HL-60 (cell line): ENCODE data around the gene PGAP1.

Experiments
- DNase-seq, 2 experiments: peaks; one replicate each; pipeline ENCODE4 v3.0.0-alpha.2; 2010 to 2020; ENCODE audit warnings: low read depth in 1 of 2, low spot score in 1 of 2
- H3K27ac ChIP-seq: fragments of 250-450 bp; sonication (Bioruptor Pico); replicated peaks from 2 replicates; pipeline ENCODE4 v1.5.1; 2020; ENCODE audit warnings: mild to moderate bottlenecking, moderate library complexity
- H3K27me3 ChIP-seq: fragments of 250-450 bp; sonication (Bioruptor Pico); 2 replicates; pipeline ENCODE4 v1.5.1; 2021; ENCODE audit warnings: mild to moderate bottlenecking, moderate library complexity; ENCODE audit not compliant: insufficient read depth, poor library complexity, severe bottlenecking
- H3K4me3 ChIP-seq: replicated peaks from 2 replicates; pipeline ENCODE4 v1.5.1; 2011; ENCODE audit warnings: mild to moderate bottlenecking, control low read depth, low read length; ENCODE audit not compliant: insufficient read depth
- GABPA ChIP-seq: IDR thresholded peaks from 2 replicates; pipeline ENCODE4 v1.6.1; 2012; ENCODE audit warnings: low read depth
- POLR2AphosphoS5 ChIP-seq: IDR thresholded peaks from 2 replicates; pipeline ENCODE4 v1.6.1; 2012; ENCODE audit warnings: low read depth
- SPI1 ChIP-seq: IDR thresholded peaks from 2 replicates; pipeline ENCODE4 v1.6.1; 2012; ENCODE audit warnings: low read depth, mild to moderate bottlenecking, borderline replicate concordance
- TF ChIP-seq, protein P1 (sequence below): IDR thresholded peaks from 2 replicates; pipeline ENCODE4 v1.6.1; 2012; ENCODE audit warnings: low read depth; ENCODE audit not compliant: insufficient replicate concordance
- TF ChIP-seq, protein P2 (sequence below): IDR thresholded peaks from one replicate; pipeline ENCODE4 v1.5.1; 2011; ENCODE audit warnings: low read length, control low read depth, inconsistent platforms; ENCODE audit not compliant: insufficient read depth

The PGAP1 gene

GRCh38 chr2:196792865-196793264 lies 133.6 kb downstream of the PGAP1 start:
- no peaks in the 10 kb centered on the region for H3K27me3 ChIP-seq
- no peak overlapping the region for H3K27ac ChIP-seq
- no peak overlapping the region for H3K4me3 ChIP-seq
- no peak for DNase-seq
- no peak for TF ChIP-seq GABPA
- TF ChIP-seq POLR2AphosphoS5, result no peak
- TF ChIP-seq, protein P1, sequence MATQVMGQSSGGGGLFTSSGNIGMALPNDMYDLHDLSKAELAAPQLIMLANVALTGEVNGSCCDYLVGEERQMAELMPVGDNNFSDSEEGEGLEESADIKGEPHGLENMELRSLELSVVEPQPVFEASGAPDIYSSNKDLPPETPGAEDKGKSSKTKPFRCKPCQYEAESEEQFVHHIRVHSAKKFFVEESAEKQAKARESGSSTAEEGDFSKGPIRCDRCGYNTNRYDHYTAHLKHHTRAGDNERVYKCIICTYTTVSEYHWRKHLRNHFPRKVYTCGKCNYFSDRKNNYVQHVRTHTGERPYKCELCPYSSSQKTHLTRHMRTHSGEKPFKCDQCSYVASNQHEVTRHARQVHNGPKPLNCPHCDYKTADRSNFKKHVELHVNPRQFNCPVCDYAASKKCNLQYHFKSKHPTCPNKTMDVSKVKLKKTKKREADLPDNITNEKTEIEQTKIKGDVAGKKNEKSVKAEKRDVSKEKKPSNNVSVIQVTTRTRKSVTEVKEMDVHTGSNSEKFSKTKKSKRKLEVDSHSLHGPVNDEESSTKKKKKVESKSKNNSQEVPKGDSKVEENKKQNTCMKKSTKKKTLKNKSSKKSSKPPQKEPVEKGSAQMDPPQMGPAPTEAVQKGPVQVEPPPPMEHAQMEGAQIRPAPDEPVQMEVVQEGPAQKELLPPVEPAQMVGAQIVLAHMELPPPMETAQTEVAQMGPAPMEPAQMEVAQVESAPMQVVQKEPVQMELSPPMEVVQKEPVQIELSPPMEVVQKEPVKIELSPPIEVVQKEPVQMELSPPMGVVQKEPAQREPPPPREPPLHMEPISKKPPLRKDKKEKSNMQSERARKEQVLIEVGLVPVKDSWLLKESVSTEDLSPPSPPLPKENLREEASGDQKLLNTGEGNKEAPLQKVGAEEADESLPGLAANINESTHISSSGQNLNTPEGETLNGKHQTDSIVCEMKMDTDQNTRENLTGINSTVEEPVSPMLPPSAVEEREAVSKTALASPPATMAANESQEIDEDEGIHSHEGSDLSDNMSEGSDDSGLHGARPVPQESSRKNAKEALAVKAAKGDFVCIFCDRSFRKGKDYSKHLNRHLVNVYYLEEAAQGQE, result no peak
- TF ChIP-seq, protein P2, sequence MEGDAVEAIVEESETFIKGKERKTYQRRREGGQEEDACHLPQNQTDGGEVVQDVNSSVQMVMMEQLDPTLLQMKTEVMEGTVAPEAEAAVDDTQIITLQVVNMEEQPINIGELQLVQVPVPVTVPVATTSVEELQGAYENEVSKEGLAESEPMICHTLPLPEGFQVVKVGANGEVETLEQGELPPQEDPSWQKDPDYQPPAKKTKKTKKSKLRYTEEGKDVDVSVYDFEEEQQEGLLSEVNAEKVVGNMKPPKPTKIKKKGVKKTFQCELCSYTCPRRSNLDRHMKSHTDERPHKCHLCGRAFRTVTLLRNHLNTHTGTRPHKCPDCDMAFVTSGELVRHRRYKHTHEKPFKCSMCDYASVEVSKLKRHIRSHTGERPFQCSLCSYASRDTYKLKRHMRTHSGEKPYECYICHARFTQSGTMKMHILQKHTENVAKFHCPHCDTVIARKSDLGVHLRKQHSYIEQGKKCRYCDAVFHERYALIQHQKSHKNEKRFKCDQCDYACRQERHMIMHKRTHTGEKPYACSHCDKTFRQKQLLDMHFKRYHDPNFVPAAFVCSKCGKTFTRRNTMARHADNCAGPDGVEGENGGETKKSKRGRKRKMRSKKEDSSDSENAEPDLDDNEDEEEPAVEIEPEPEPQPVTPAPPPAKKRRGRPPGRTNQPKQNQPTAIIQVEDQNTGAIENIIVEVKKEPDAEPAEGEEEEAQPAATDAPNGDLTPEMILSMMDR, result no peak
- TF ChIP-seq SPI1, result no peak

DNA sequence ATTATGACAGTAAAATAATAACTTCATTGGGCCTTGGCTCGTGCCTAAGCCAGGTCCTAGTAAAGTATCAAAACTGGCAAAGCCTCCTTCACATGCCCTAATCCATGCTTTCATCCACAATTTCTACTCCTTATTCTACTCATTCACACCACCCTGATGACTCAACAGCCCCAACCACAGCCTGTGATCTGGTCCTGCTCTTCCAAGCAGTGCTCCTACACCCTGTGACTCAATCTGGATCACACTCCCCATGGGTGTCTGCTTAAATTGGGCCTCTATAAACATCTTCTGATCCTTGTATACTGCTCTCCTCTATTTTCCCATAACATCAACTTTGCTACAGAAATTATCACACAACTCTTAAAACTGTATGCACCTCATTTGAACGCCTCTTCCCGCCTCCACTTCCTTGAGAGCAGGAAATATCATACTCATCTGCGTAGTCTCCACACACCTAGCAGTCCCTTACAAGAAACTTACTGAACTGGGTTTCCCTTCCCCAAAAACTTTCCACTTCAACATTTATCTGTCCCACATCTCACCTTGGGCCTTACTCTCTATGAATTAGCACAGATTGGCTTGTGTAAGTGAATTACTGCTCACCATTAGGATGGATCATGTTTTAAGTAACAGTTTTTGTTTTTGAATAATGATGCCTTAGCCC lies 142.9 kb downstream of the PGAP1 start:
- Histone ChIP-seq H3K27me3 (no peaks in the 10 kb centered on the region), H3K27ac (no peak overlapping the region), H3K4me3 (no peak overlapping the region)
- TF ChIP-seq GABPA, result no peak
- no peak for TF ChIP-seq POLR2AphosphoS5
- TF ChIP-seq, protein P1, result no peak
- TF ChIP-seq, protein P2, result no peak
- no peak for TF ChIP-seq SPI1
- DNase-seq, result no peak
